Mesothelial cell of epicardium (in vitro differentiated cells): ENCODE data around the gene PFKFB3. TPM values are rescaled to one million over a fixed set of nuclear protein-coding genes. Genes with fewer than 3 reads are reported as not detected.

Experiments used
- DNase-seq, 2 experiments: peaks; one replicate each; pipeline ENCODE4 v3.0.0; 2021; ENCODE audit warnings: low spot score in 2 of 2; ENCODE audit not compliant: unreplicated experiment in 2 of 2
- H3K27ac Mint-ChIP-seq: 2 replicates; pipeline ENCODE4 v1.8.0; 2021; ENCODE audit warnings: mixed read lengths
- H3K27me3 Mint-ChIP-seq: 2 replicates; pipeline ENCODE4 v1.8.0; 2021; ENCODE audit warnings: low read depth, mixed read lengths
- H3K36me3 Mint-ChIP-seq: 2 replicates; pipeline ENCODE4 v1.8.0; 2021; ENCODE audit warnings: mixed read lengths
- H3K4me1 Mint-ChIP-seq: 2 replicates; pipeline ENCODE4 v1.8.0; 2021; ENCODE audit warnings: mixed read lengths
- H3K4me3 Mint-ChIP-seq: 2 replicates; pipeline ENCODE4 v1.8.0; 2021; ENCODE audit warnings: mild to moderate bottlenecking, moderate library complexity, mixed read lengths
- H3K9me3 Mint-ChIP-seq: 2 replicates; pipeline ENCODE4 v1.8.0; 2021; ENCODE audit warnings: mixed read lengths
- CTCF ChIP-seq: fragments of 200-600 bp; sonication (generic); IDR thresholded peaks from one replicate; pipeline ENCODE4 v1.5.0; 2021; ENCODE audit warnings: antibody characterized with exemption; ENCODE audit not compliant: unreplicated experiment
- total RNA-seq: library from RNA; stranded (reverse); gene quantifications from 3 replicates; pipeline ENCODE4 v1.2.1, GENCODE V29; 2021

PFKFB3 gene
- total RNA-seq, 1 donor from 2014 or later: 51.5 TPM

GRCh38 chr10:6219494-6219836 is 16.7 kb downstream of the PFKFB3 start:
- DNase-seq: no peak
- H3K27me3 Mint-ChIP-seq: no peaks in the 10 kb centered on the region
- H3K4me3 Mint-ChIP-seq: no peak overlapping the region
- no peak overlapping the region for H3K27ac Mint-ChIP-seq
- TF ChIP-seq CTCF: no peak
- H3K9me3 Mint-ChIP-seq: no peaks in the 10 kb centered on the region
- H3K36me3 Mint-ChIP-seq: peaks cover 40% of the 10 kb centered on the region
- H3K4me1 Mint-ChIP-seq: no peaks in the 10 kb centered on the region

- H3K4me1 Mint-ChIP-seq: no peaks in the 10 kb centered on the region
- H3K27ac Mint-ChIP-seq: no peak overlapping the region
- no peak for TF ChIP-seq CTCF
- H3K27me3 Mint-ChIP-seq: no peaks in the 10 kb centered on the region
- H3K9me3 Mint-ChIP-seq: no peaks in the 10 kb centered on the region
- H3K4me3 Mint-ChIP-seq: no peak overlapping the region
- DNase-seq: no peak
- peaks cover 39% of the 10 kb centered on the region for H3K36me3 Mint-ChIP-seq
Measured at GRCh38 chr10:6220418-6221191, 17.9 kb downstream of the PFKFB3 start.

GRCh38 chr10:6221192-6221940 is 18.6 kb downstream of the PFKFB3 start:
- Mint-ChIP-seq H3K36me3 (peaks cover 46% of the 10 kb centered on the region), H3K27ac (no peak overlapping the region), H3K9me3 (no peaks in the 10 kb centered on the region), H3K4me1 (no peaks in the 10 kb centered on the region), H3K4me3 (no peak overlapping the region), H3K27me3 (no peaks in the 10 kb centered on the region)
- DNase-seq: no peak
- no peak for TF ChIP-seq CTCF

GRCh38 chr10:6221971-6222751 is 19.4 kb downstream of the PFKFB3 start:
- Mint-ChIP-seq H3K27me3 (no peaks in the 10 kb centered on the region), H3K27ac (no peak overlapping the region), H3K9me3 (no peaks in the 10 kb centered on the region), H3K4me1 (no peaks in the 10 kb centered on the region), H3K36me3 (peaks cover 42% of the 10 kb centered on the region), H3K4me3 (no peak overlapping the region)
- DNase-seq: no peak
- TF ChIP-seq CTCF: no peak

- H3K9me3 Mint-ChIP-seq: no peaks in the 10 kb centered on the region
- no peaks in the 10 kb centered on the region for H3K4me1 Mint-ChIP-seq
- H3K27me3 Mint-ChIP-seq: no peaks in the 10 kb centered on the region
- DNase-seq: no peak
- TF ChIP-seq CTCF: no peak
- H3K36me3 Mint-ChIP-seq: peaks cover 40% of the 10 kb centered on the region
- H3K27ac Mint-ChIP-seq: no peak overlapping the region
- H3K4me3 Mint-ChIP-seq: no peak overlapping the region
Measured at GRCh38 chr10:6222755-6223154, 20.0 kb downstream of the PFKFB3 start.
